ENCODE results near the gene YPEL3.

YPEL3 gene

DNA sequence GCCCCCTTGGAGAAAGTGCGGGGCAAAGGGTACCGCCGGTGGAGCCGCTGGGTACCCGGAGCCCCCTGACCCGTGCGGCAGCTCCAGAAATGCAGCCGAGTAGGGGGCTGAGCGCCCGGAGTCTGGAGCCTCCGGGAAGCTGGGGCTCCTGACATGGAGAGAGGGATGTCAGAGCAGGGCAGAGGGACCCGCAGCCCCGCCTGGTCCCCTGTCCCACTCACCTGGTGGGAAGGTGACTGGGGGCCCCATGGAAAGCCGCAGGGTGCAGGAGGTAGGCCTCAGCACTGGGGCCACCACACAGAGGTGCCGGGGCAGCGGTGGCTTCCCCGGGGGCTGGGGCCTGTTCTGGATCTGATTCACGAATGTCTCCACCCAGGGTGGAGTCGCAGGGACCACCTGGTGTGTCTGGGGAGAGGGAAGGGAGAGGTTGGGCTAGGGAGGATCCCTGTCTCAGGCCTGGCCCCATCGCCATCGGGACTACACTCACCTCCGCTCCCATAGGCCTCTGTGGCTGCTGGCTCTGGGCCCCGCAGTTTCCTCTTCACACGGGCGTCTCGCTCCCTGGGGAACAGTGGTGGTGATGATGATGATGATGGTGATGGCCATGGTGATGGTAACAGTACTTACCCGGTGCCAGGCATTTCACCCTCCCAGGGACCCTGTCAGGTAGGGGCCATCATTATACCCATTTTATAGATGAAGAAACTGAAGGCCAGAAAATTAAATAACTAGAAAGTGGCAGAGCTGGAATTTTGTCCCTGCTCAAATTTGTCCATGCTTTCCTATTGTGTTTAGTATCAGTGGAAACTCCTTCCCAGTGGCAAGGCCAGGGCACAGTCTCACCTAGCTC is 9.5 kb downstream of the YPEL3 start:
- H3K27me3 Mint-ChIP-seq: no peaks in the 10 kb centered on the region
- peaks cover 27% of the 10 kb centered on the region for H3K4me1 Mint-ChIP-seq
- H3K4me3 Mint-ChIP-seq: no peak overlapping the region
- no peak overlapping the region for H3K27ac Mint-ChIP-seq
- H3K9me3 Mint-ChIP-seq: no peaks in the 10 kb centered on the region
- H3K36me3 Mint-ChIP-seq: peaks cover 8% of the 10 kb centered on the region

- Mint-ChIP-seq H3K27ac (no peak overlapping the region), H3K4me1 (peaks cover 26% of the 10 kb centered on the region), H3K36me3 (peaks cover 8% of the 10 kb centered on the region), H3K4me3 (no peak overlapping the region), H3K27me3 (no peaks in the 10 kb centered on the region), H3K9me3 (no peaks in the 10 kb centered on the region)
Measured at GRCh38 chr16:30085820-30086219, 10.2 kb downstream of the YPEL3 start.

DNA sequence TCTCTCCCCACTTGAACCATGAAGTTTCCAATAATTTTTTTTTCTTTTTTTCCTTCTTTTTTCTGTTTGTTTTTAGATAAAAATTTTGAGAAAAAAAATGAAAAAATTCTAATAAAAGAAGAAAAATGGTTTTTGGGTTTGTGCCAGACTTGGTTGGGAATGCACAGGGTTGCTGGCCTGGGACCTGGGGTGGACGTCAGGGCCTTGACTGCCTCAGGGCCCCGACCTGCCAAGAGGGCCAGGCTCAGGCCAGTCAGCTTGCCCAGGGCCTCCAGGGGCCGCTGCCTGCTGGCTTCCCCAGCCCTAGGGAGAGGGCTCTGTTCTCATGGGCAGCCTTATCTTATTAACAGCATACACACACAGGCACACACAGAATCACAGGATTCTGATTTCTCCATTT is 10.8 kb downstream of the YPEL3 start:
- H3K4me1 Mint-ChIP-seq: peaks cover 22% of the 10 kb centered on the region
- H3K36me3 Mint-ChIP-seq: peaks cover 8% of the 10 kb centered on the region
- no peak overlapping the region for H3K27ac Mint-ChIP-seq
- H3K4me3 Mint-ChIP-seq: no peak overlapping the region
- H3K27me3 Mint-ChIP-seq: no peaks in the 10 kb centered on the region
- no peaks in the 10 kb centered on the region for H3K9me3 Mint-ChIP-seq

GRCh38 chr16:30084816-30085159 is 11.2 kb downstream of the YPEL3 start:
- peaks cover 8% of the 10 kb centered on the region for H3K36me3 Mint-ChIP-seq
- H3K4me1 Mint-ChIP-seq: peaks cover 18% of the 10 kb centered on the region
- H3K27me3 Mint-ChIP-seq: no peaks in the 10 kb centered on the region
- H3K27ac Mint-ChIP-seq: no peak overlapping the region
- no peaks in the 10 kb centered on the region for H3K9me3 Mint-ChIP-seq
- H3K4me3 Mint-ChIP-seq: no peak overlapping the region

GRCh38 chr16:30084096-30084815 is 11.8 kb downstream of the YPEL3 start:
- Mint-ChIP-seq H3K27ac (no peak overlapping the region), H3K9me3 (no peaks in the 10 kb centered on the region), H3K27me3 (no peaks in the 10 kb centered on the region), H3K4me1 (peaks cover 18% of the 10 kb centered on the region), H3K4me3 (no peak overlapping the region), H3K36me3 (peaks cover 8% of the 10 kb centered on the region)

DNA sequence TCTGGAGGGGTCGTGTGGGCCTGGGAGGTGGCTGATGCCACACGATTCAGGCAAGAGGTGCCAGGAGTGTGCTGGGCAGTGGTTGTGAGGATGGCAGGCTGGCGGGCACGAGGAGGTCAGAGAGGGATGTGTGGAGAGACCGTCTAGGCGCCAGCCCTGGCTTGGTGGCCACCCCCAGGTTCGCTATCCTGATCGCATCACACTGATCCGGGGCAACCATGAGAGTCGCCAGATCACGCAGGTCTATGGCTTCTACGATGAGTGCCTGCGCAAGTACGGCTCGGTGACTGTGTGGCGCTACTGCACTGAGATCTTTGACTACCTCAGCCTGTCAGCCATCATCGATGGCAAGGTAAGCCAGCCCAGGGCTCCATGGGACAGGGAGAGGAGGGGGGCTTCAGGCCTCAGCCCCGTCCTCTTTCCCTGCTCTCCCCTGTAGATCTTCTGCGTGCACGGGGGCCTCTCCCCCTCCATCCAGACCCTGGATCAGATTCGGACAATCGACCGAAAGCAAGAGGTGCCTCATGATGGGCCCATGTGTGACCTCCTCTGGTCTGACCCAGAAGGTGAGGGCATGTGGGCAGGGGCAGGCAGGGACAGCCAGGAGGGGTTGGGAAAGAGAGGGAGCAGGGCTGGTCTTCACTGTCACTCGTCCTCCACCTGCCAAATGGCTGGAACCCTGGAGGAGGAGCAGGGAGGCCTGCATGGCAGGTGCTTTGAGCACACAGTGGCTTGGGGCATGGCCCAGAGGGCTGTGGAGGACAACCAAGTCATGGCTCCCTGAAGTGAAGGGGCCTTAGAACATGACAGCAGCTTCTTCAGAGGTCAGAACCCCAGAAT is 12.6 kb downstream of the YPEL3 start:
- H3K4me1 Mint-ChIP-seq: peaks cover 14% of the 10 kb centered on the region
- no peaks in the 10 kb centered on the region for H3K9me3 Mint-ChIP-seq
- H3K4me3 Mint-ChIP-seq: no peak overlapping the region
- H3K27me3 Mint-ChIP-seq: no peaks in the 10 kb centered on the region
- no peak overlapping the region for H3K27ac Mint-ChIP-seq
- H3K36me3 Mint-ChIP-seq: peaks cover 10% of the 10 kb centered on the region

DNA sequence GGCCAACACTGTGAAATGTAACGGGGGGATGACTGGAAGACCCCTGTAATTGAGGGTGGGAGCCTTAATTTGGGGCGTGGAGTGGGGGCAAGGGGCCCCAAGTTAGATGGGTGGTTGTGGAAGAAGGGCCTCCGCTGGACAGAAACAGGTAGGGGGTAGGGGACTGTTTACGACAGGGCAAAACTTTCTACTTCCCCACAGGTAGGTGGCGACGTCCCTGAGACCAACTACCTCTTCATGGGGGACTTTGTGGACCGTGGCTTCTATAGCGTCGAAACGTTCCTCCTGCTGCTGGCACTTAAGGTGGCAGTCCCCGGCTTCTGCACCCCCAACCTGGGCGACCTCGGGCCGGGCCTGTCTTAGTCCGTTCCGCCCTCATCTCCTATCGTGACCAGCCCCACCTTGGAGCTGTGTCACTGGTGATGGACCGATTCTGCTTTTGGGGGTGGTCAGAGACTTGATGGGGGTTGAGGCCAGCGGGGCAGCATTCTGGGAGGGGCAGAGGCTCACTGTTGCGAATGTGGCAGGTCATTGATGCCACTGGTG is 13.4 kb downstream of the YPEL3 start:
- Mint-ChIP-seq H3K9me3 (no peaks in the 10 kb centered on the region), H3K27me3 (no peaks in the 10 kb centered on the region), H3K36me3 (peaks cover 11% of the 10 kb centered on the region), H3K27ac (no peak overlapping the region), H3K4me3 (no peak overlapping the region), H3K4me1 (peaks cover 19% of the 10 kb centered on the region)

DNA sequence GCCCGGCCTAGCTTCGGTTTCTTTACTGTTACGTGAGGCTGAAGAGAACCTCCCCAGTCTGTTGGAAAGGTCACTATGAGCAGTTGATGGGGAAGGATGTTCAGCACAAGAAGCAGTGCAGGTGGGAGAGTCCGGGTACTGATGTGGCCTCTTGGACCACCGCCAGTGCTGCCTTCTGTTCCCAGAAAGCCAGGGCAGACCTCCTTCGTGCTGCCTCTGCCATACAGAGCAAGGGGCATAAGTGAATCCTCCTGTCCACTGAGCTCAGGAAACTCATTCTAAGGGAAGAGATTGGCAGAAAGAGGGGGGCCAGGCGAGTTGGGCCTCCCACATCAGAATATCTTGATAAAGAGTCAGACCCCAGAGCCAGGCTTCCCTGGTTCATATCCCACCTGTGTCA is 16.5 kb downstream of the YPEL3 start:
- Mint-ChIP-seq H3K27me3 (no peaks in the 10 kb centered on the region), H3K9me3 (no peaks in the 10 kb centered on the region), H3K4me1 (peaks cover 38% of the 10 kb centered on the region), H3K27ac (no peak overlapping the region), H3K36me3 (peaks cover 16% of the 10 kb centered on the region), H3K4me3 (no peak overlapping the region)

DNA sequence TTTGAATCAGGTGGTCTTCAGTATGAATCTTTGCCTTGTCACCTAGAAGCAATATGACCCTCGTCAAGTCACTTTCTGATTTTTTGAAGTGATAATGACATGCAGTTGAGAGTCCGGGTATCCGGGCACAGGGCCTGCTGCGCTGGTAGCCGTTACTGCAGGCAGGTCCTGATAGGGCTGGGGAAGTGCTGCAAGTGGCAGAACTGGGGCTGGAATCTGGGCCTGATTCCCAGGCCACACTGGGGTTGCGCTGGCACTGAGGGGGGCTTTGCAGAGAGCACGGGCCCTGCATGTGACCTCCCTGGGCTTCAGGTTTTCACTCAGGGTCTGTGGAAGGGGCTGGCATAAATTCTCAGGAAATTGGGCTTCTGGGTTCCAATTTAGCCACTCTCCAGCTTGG is 17.3 kb downstream of the YPEL3 start:
- peaks cover 38% of the 10 kb centered on the region for H3K4me1 Mint-ChIP-seq
- no peak overlapping the region for H3K4me3 Mint-ChIP-seq
- H3K9me3 Mint-ChIP-seq: no peaks in the 10 kb centered on the region
- no peaks in the 10 kb centered on the region for H3K27me3 Mint-ChIP-seq
- peaks cover 16% of the 10 kb centered on the region for H3K36me3 Mint-ChIP-seq
- no peak overlapping the region for H3K27ac Mint-ChIP-seq

DNA sequence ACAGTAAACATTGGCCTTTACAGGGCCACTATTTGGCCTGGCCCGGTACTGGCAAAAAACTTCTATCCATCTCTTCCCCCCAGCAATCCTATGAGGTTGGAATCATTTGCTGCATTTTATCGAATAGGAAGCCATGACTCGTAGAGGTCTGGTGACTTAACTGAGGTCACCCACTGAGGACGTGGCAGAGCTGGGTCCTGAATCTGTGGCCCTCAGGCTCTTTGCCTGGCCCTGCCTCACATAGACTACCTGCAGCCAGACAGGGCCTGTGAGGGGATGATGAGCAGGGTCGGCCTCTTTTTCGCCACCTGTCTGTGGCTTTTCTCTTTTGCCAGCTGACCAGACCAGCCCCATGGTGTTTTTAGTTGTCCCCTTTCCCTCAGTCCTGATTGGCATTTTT is 18.4 kb downstream of the YPEL3 start:
- Mint-ChIP-seq H3K27me3 (no peaks in the 10 kb centered on the region), H3K4me3 (peak overlapping the region; percentile 96), H3K4me1 (peaks cover 38% of the 10 kb centered on the region), H3K9me3 (no peaks in the 10 kb centered on the region), H3K36me3 (peaks cover 12% of the 10 kb centered on the region), H3K27ac (no peak overlapping the region)

- Mint-ChIP-seq H3K27ac (peak overlapping the region; percentile 87), H3K9me3 (no peaks in the 10 kb centered on the region), H3K4me3 (peak overlapping the region; percentile 96), H3K27me3 (no peaks in the 10 kb centered on the region), H3K4me1 (peaks cover 38% of the 10 kb centered on the region), H3K36me3 (peaks cover 10% of the 10 kb centered on the region)
Measured at GRCh38 chr16:30076276-30076791, 19.7 kb downstream of the YPEL3 start.

DNA sequence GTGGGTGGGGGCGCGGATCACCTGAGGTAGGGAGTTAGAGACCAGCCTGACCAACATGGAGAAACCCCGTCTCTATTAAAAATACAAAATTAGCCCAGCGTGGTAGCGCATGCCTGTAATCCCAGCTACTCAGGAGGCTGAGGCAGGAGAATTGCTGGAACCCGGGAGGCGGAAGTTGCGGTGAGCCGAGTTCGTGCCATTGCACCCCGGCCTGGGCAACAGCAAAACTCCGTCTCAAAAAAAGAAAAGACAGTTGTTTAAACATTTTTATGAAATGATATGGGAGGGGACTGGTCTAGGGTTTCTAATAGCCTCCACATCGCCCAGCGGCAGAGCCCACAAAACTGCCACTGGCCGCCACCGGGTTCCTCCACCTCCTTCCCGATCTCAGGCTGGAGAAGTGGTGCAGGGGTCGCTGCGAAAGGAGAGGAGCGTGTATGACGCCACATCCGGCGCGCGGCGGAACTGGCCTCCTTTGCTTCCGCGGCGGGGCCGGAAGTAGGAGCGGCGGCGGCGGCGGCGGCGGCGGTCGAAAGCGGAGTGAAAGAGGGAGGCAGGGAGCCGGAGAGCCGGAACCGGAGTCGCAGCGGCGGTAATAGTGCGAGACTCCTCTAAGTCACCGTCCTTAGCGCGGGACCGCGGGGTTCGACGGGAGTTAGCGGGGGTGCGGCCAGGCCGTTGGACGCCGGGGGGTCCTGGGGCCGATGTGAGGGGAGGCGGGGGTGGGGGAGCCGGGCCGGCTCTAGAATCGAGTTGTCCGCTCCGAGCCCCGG is 20.3 kb downstream of the YPEL3 start, which contains the start of gene PPP4C:
TSS of gene PPP4C (plus strand) at position 492 of the 773 bp plus-strand sequence. CDS start 384 bp downstream, outside the sequence.
- Mint-ChIP-seq H3K9me3 (no peaks in the 10 kb centered on the region), H3K27me3 (no peaks in the 10 kb centered on the region), H3K27ac (peak within 1 kb of the TSS; percentile 98), H3K36me3 (peaks cover 10% of the 10 kb centered on the region), H3K4me3 (peak within 1 kb of the TSS; percentile 96), H3K4me1 (peaks cover 38% of the 10 kb centered on the region)

DNA sequence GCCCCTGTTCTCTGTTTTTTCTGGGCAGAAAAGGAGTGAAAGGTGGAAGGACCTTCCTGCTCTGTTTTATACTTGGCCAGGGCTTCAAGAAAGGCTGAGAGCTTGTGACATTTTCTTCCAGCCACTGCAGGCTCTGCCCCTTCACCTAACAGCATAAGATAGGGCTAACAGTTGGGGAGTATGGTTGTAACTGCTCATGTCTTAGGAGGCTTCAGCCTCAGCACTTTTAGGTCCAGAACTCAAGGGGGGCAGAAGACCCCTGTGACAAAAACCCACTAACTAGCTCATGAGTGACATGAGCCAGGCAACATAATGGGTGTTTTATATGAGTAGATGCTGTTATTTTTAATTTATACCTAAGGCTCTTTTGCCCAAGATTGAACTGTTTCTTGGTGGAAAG is 25.5 kb downstream of the YPEL3 start:
- Mint-ChIP-seq H3K4me1 (peaks cover 33% of the 10 kb centered on the region), H3K27ac (peak overlapping the region; percentile 23), H3K9me3 (no peaks in the 10 kb centered on the region), H3K27me3 (no peaks in the 10 kb centered on the region), H3K4me3 (no peak overlapping the region), H3K36me3 (peaks cover 12% of the 10 kb centered on the region)

DNA sequence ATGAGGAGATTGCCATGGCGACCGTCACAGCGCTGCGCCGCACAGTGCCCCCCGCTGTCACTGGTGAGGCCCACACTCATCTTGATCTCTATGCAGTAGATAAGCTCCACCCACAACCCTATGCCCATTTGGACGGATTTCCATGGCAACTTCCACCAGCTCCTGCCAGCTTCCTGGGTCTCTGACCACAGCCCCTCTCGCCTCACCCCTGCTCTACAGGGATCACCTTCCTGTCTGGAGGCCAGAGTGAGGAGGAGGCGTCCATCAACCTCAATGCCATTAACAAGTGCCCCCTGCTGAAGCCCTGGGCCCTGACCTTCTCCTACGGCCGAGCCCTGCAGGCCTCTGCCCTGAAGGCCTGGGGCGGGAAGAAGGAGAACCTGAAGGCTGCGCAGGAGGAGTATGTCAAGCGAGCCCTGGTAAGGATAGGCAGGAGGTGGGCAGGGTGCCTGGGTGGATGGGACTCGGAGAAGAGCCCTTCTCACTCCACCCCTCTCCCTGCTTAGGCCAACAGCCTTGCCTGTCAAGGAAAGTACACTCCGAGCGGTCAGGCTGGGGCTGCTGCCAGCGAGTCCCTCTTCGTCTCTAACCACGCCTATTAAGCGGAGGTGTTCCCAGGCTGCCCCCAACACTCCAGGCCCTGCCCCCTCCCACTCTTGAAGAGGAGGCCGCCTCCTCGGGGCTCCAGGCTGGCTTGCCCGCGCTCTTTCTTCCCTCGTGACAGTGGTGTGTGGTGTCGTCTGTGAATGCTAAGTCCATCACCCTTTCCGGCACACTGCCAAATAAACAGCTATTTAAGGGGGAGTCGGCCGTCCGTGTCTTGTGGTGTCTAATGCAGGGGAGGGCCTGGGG is 26.2 kb downstream of the YPEL3 start:
- peaks cover 30% of the 10 kb centered on the region for H3K4me1 Mint-ChIP-seq
- H3K9me3 Mint-ChIP-seq: no peaks in the 10 kb centered on the region
- peaks cover 12% of the 10 kb centered on the region for H3K36me3 Mint-ChIP-seq
- H3K4me3 Mint-ChIP-seq: no peak overlapping the region
- H3K27ac Mint-ChIP-seq: peak overlapping the region; percentile 23
- H3K27me3 Mint-ChIP-seq: no peaks in the 10 kb centered on the region

Data from activated naive CD4-positive, alpha-beta T cell treated with anti-CD3 and anti-CD28 coated beads, Interleukin-2, amount 50 U/mL, for 24 hours (primary cell).